ENCODE data around the gene ZBED1.

DNA sequence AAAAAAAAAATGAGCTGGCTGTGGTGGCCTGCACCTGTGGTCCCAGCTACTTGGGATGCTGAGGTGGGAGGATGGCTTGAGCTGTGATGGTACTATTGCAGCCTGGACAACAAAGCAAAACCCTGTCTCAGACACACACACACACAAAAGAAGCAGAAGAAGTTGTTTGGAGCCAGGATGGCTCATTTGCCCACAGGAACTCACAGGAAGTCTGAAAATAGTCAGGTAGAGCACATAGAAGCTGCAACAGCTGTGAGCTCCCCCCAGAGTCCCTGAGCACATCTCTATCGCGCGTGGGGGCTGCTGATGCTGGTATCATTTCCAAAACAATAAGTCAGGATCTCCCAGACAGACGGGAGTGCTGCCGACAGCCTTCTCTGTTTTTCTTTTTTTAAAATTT lies 13.4 kb upstream of the ZBED1 start:
- TF ChIP-seq POLR2A (IDR thresholded peaks at IDR 0.05; ENCODE audit: low read length) (no peak), GATA1 (IDR thresholded peaks at IDR 0.05; ENCODE audit: low read depth, low read length) (no peak)

All from erythroblast (primary cell).